Measurements from ENCODE around the gene FEN1. TPM values are rescaled to one million over a fixed set of nuclear protein-coding genes. Genes with fewer than 3 reads are reported as not detected.

The FEN1 gene
- polyA plus RNA-seq, 1 of the 3 experiments (the other 2 are of a cell fraction): 35.9 TPM

DNA sequence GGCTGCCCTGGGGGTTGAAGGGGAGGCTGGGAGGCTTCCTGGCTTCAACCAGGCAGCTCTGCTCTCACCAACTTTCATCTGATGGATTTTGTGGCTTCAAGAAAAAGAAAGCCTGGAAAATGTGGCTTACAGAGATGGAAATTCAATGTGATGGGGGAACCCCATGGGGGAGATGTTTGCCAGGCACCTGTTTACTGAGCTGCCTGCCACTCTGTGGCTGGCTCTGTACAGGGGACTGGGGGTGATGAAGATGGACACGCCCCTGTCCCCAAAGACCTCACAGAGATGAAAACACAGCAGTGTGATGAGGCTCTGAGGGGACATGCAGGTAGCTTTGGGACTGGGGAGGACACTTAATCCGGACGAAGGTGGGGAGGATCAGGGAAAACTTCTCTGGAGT lies 10.4 kb upstream of the FEN1 start:
- H3K79me2 ChIP-seq (ENCODE audit: insufficient read depth): no peaks in the 10 kb centered on the region
- no peak overlapping the region for H3K4me3 ChIP-seq (ENCODE audit: low read depth in 2 of 2, low read length in 1 of 2)
- no peaks in the 10 kb centered on the region for H3F3A ChIP-seq (replicated peaks; ENCODE audit: insufficient read depth)
- no peaks in the 10 kb centered on the region for H3K9me3 ChIP-seq
- 92% methylated on average over 2 of the region's 3 CpGs for WGBS (ENCODE audit: low lambda C conversion rate)
- H3K4me1 ChIP-seq (ENCODE audit: control insufficient read depth in 1 of 2, insufficient read depth in 2 of 2, low read depth in 1 of 2, low read length in 1 of 2): peaks cover 0 to 31% of the 10 kb centered on the region in 2 experiments; a peak in 1 of 4 replicates
- ChIA-PET POLR2A (interaction anchor here (0.8 to 1.7 kb wide), 4 partner anchors 10 to 421 kb away, joined by 3 to 7 read pairs (median 4); partner anchors contain the start of genes CYB561A3 and FEN1), CTCF (interaction anchor here (0.6 to 10.8 kb wide), 7 partner anchors 15 to 326 kb away, joined by 3 to 78 read pairs (median 6); no protein-coding TSS in a partner anchor)
- H3K27ac ChIP-seq (ENCODE audit: low read depth in 2 of 2, low read length in 1 of 2): no peak overlapping the region
- H3K9me2 ChIP-seq: no peaks in the 10 kb centered on the region
- H3K4me2 ChIP-seq: no peak overlapping the region
- H3K9ac ChIP-seq: no peak overlapping the region
- peaks cover 0 to 32% of the 10 kb centered on the region in 2 experiments for H3K36me3 ChIP-seq (replicated peaks in 1 of 2; ENCODE audit: control insufficient read depth in 1 of 2, insufficient read depth in 2 of 2, low read length in 1 of 2)
- H4K20me1 ChIP-seq (ENCODE audit: insufficient read depth): no peaks in the 10 kb centered on the region
- TF ChIP-seq, protein P1, sequence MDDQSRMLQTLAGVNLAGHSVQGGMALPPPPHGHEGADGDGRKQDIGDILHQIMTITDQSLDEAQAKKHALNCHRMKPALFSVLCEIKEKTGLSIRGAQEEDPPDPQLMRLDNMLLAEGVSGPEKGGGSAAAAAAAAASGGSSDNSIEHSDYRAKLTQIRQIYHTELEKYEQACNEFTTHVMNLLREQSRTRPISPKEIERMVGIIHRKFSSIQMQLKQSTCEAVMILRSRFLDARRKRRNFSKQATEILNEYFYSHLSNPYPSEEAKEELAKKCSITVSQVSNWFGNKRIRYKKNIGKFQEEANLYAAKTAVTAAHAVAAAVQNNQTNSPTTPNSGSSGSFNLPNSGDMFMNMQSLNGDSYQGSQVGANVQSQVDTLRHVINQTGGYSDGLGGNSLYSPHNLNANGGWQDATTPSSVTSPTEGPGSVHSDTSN (IDR thresholded peaks at IDR 0.05): no peak
- no peak for DNase-seq
- no peaks in the 10 kb centered on the region for H3K27me3 ChIP-seq (ENCODE audit: insufficient read depth)
- H2AFZ ChIP-seq (ENCODE audit: low read depth): no peak overlapping the region

DNA sequence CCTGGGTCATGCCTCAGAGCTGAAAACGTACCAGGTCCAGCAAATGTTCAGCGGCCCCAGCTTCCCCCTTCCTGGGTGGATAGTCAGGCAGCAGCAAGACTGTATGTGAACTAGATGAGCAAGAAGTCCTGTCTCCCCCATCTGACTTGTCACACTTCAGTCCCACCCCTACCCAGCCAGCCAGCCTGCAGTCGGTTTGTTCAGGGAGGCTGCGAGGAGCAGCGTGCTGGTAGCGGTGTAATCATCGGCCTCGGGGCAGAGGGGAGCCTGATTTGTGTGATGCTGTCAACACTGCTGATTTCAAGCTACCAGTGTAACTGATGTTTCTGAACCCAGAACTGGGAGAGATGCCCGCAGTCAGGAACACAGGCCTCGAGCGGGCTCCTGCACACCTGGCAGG lies 9.9 kb upstream of the FEN1 start:
- H3K36me3 ChIP-seq (replicated peaks in 1 of 2; ENCODE audit: control insufficient read depth in 1 of 2, insufficient read depth in 2 of 2, low read length in 1 of 2): peaks cover 0 to 37% of the 10 kb centered on the region in 2 experiments
- POLR2A ChIA-PET: interaction anchor here (0.8 to 1.7 kb wide), 3 partner anchors 9 to 421 kb away, joined by 3 to 7 read pairs (median 4); partner anchors contain the start of genes CYB561A3 and FEN1

DNA sequence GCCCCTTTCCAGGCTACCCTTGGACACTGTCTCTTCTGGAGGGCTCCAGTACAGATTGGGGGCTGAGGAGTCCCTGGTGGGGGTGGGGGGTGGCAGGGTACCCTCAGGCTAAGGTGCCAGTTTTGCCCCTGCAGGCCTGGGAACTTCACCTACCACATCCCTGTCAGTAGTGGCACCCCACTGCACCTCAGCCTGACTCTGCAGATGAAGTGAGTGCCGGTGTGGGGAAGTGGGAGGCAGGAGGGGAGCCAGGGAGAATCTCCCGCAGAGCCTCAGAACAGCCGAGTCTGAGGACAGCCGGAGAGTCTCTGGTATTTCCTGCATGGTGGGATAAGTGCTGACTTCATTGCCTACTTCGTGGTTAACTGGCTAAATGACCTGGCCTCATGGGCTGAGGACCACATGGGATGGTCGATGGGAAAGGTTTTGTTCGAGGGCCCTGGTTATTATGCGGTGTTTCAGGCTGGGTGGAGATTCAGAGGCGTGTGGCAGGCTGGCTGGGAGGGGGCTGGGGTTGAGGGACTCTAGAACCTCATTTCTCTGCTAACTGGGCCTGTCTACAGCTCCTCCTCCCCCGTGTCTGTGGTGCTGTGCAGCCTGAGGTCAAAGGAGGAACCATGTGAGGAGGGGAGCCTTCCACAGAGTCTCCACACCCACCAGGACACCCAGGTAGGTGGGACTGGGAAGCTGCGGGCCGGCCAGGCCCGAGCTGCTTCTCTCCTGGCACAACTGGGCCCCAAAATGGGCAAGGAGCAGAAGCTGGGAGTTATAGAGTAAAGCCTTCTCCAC lies 8.8 kb upstream of the FEN1 start:
- ChIA-PET POLR2A (no interaction called here), CTCF (interaction anchor here (1.1 to 12.0 kb wide), 4 partner anchors 9 to 50 kb away, joined by 3 to 285 read pairs (median 38); no protein-coding TSS in a partner anchor)
- no peak for DNase-seq
- H3K9me2 ChIP-seq: no peaks in the 10 kb centered on the region
- no peak overlapping the region for H3K4me2 ChIP-seq
- peaks cover 5% of the 10 kb centered on the region for H3F3A ChIP-seq (replicated peaks; ENCODE audit: insufficient read depth)
- WGBS (ENCODE audit: low lambda C conversion rate): 74% methylated on average over 13 of the region's 13 CpGs
- no peaks in the 10 kb centered on the region for H4K20me1 ChIP-seq (ENCODE audit: insufficient read depth)
- H3K9ac ChIP-seq: no peak overlapping the region
- H3K4me3 ChIP-seq (ENCODE audit: low read depth in 2 of 2, low read length in 1 of 2): no peak overlapping the region
- H3K27ac ChIP-seq (ENCODE audit: low read depth in 2 of 2, low read length in 1 of 2): no peak overlapping the region
- no peaks in the 10 kb centered on the region for H3K27me3 ChIP-seq (ENCODE audit: insufficient read depth)
- peaks cover 6 to 48% of the 10 kb centered on the region in 2 experiments for H3K36me3 ChIP-seq (replicated peaks in 1 of 2; ENCODE audit: control insufficient read depth in 1 of 2, insufficient read depth in 2 of 2, low read length in 1 of 2)
- no peaks in the 10 kb centered on the region for H3K79me2 ChIP-seq (ENCODE audit: insufficient read depth)
- H3K9me3 ChIP-seq: no peaks in the 10 kb centered on the region
- H2AFZ ChIP-seq (ENCODE audit: low read depth): no peak overlapping the region
- peaks cover 0 to 31% of the 10 kb centered on the region in 2 experiments; a peak in 1 of 4 replicates for H3K4me1 ChIP-seq (ENCODE audit: control insufficient read depth in 1 of 2, insufficient read depth in 2 of 2, low read depth in 1 of 2, low read length in 1 of 2)
- TF ChIP-seq, protein P2, sequence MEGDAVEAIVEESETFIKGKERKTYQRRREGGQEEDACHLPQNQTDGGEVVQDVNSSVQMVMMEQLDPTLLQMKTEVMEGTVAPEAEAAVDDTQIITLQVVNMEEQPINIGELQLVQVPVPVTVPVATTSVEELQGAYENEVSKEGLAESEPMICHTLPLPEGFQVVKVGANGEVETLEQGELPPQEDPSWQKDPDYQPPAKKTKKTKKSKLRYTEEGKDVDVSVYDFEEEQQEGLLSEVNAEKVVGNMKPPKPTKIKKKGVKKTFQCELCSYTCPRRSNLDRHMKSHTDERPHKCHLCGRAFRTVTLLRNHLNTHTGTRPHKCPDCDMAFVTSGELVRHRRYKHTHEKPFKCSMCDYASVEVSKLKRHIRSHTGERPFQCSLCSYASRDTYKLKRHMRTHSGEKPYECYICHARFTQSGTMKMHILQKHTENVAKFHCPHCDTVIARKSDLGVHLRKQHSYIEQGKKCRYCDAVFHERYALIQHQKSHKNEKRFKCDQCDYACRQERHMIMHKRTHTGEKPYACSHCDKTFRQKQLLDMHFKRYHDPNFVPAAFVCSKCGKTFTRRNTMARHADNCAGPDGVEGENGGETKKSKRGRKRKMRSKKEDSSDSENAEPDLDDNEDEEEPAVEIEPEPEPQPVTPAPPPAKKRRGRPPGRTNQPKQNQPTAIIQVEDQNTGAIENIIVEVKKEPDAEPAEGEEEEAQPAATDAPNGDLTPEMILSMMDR (IDR thresholded peaks at IDR 0.05): no peak
- TF ChIP-seq GABPA (IDR thresholded peaks at IDR 0.05; ENCODE audit: low read depth) (no peak), MEF2A (IDR thresholded peaks at IDR 0.05; ENCODE audit: borderline replicate concordance, low read depth) (no peak), RCOR1 (IDR thresholded peaks at IDR 0.05; ENCODE audit: low read length) (no peak), GATA2 (CRISPR knock-in tag; IDR thresholded peaks at IDR 0.05) (no peak), MXI1 (IDR thresholded peaks at IDR 0.05; ENCODE audit: low read depth, low read length) (no peak)
- TF ChIP-seq, protein P3, sequence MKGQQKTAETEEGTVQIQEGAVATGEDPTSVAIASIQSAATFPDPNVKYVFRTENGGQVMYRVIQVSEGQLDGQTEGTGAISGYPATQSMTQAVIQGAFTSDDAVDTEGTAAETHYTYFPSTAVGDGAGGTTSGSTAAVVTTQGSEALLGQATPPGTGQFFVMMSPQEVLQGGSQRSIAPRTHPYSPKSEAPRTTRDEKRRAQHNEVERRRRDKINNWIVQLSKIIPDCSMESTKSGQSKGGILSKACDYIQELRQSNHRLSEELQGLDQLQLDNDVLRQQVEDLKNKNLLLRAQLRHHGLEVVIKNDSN (IDR thresholded peaks at IDR 0.05; ENCODE audit: borderline replicate concordance, low read depth): no peak
- TF ChIP-seq, protein P4, sequence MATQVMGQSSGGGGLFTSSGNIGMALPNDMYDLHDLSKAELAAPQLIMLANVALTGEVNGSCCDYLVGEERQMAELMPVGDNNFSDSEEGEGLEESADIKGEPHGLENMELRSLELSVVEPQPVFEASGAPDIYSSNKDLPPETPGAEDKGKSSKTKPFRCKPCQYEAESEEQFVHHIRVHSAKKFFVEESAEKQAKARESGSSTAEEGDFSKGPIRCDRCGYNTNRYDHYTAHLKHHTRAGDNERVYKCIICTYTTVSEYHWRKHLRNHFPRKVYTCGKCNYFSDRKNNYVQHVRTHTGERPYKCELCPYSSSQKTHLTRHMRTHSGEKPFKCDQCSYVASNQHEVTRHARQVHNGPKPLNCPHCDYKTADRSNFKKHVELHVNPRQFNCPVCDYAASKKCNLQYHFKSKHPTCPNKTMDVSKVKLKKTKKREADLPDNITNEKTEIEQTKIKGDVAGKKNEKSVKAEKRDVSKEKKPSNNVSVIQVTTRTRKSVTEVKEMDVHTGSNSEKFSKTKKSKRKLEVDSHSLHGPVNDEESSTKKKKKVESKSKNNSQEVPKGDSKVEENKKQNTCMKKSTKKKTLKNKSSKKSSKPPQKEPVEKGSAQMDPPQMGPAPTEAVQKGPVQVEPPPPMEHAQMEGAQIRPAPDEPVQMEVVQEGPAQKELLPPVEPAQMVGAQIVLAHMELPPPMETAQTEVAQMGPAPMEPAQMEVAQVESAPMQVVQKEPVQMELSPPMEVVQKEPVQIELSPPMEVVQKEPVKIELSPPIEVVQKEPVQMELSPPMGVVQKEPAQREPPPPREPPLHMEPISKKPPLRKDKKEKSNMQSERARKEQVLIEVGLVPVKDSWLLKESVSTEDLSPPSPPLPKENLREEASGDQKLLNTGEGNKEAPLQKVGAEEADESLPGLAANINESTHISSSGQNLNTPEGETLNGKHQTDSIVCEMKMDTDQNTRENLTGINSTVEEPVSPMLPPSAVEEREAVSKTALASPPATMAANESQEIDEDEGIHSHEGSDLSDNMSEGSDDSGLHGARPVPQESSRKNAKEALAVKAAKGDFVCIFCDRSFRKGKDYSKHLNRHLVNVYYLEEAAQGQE (IDR thresholded peaks at IDR 0.05; ENCODE audit: low read depth, low read length): no peak

More for the DNA sequence above, 9.9 kb upstream of the FEN1 start:
- H3K9ac ChIP-seq: no peak overlapping the region
- H4K20me1 ChIP-seq (ENCODE audit: insufficient read depth): no peaks in the 10 kb centered on the region
- H3K9me2 ChIP-seq: no peaks in the 10 kb centered on the region
- H3K9me3 ChIP-seq: no peaks in the 10 kb centered on the region
- H3K4me1 ChIP-seq (ENCODE audit: control insufficient read depth in 1 of 2, insufficient read depth in 2 of 2, low read depth in 1 of 2, low read length in 1 of 2): peaks cover 0 to 31% of the 10 kb centered on the region in 2 experiments; a peak in 1 of 4 replicates
- H3K27me3 ChIP-seq (ENCODE audit: insufficient read depth): no peaks in the 10 kb centered on the region
- 87% methylated on average over 7 of the region's 11 CpGs for WGBS (ENCODE audit: low lambda C conversion rate)
- H3K4me3 ChIP-seq (ENCODE audit: low read depth in 2 of 2, low read length in 1 of 2): no peak overlapping the region
- no peaks in the 10 kb centered on the region for H3K79me2 ChIP-seq (ENCODE audit: insufficient read depth)
- CTCF ChIA-PET: interaction anchor here (0.6 to 10.8 kb wide), 7 partner anchors 14 to 325 kb away, joined by 3 to 78 read pairs (median 6); no protein-coding TSS in a partner anchor
- H3K27ac ChIP-seq (ENCODE audit: low read depth in 2 of 2, low read length in 1 of 2): peak overlapping the region in 1 of 2 experiments; percentile 36; a peak in 1 of 4 replicates
- DNase-seq: peak; percentile 71
- no peak for TF ChIP-seq GATA2 (CRISPR knock-in tag; IDR thresholded peaks at IDR 0.05)
- no peak for TF ChIP-seq EZH2phosphoT487 (IDR thresholded peaks at IDR 0.05; ENCODE audit: borderline replicate concordance, low read depth)
- TF ChIP-seq JUND (IDR thresholded peaks at IDR 0.05): no peak
- no peak for TF ChIP-seq RCOR1 (IDR thresholded peaks at IDR 0.05; ENCODE audit: low read length)
- TF ChIP-seq SMC3 (IDR thresholded peaks at IDR 0.05; ENCODE audit: low read depth, low read length): no peak
- no peak overlapping the region for H2AFZ ChIP-seq (ENCODE audit: low read depth)
- H3F3A ChIP-seq (replicated peaks; ENCODE audit: insufficient read depth): no peaks in the 10 kb centered on the region
- no peak overlapping the region for H3K4me2 ChIP-seq
